GM23338 (cell line): ENCODE results near the gene XXYLT1. TPM values are rescaled to one million over a fixed set of nuclear protein-coding genes. Genes with fewer than 3 reads are reported as not detected.
"Not testable (repeated sequence)": the region's sequence is repeated elsewhere in the genome, so short reads cannot be mapped to it uniquely, and the experiment has no call there.

Experiments
- ATAC-seq: fragments of 200-7000 bp; cut with Tn5 transposase; 3 replicates; pipeline ENCODE4 v1.9.1; 2020
- DNase-seq: peaks from one replicate; pipeline ENCODE4 v3.0.0-alpha.2; 2015; ENCODE audit warnings: low spot score
- H2AFZ ChIP-seq: fragments of 200-600 bp; sonication (generic); 2 replicates; pipeline ENCODE4 v1.8.0; 2016; ENCODE audit warnings: antibody characterized with exemption, mild to moderate bottlenecking, moderate library complexity
- H3F3A ChIP-seq: fragments of 200-600 bp; sonication (generic); replicated peaks from 2 replicates; pipeline ENCODE4 v1.8.0; 2017; ENCODE audit warnings: antibody characterized with exemption, mixed run types, low read depth
- H3K27ac ChIP-seq: fragments of 200-600 bp; sonication (generic); 2 replicates; pipeline ENCODE4 v1.6.1; 2016; ENCODE audit warnings: low read depth
- H3K27me3 ChIP-seq: fragments of 200-600 bp; sonication (generic); 2 replicates; pipeline ENCODE4 v1.8.0; 2016; ENCODE audit warnings: mild to moderate bottlenecking, mixed run types, moderate library complexity; ENCODE audit not compliant: insufficient read depth
- H3K36me3 ChIP-seq: fragments of 200-600 bp; sonication (generic); 2 replicates; pipeline ENCODE4 v1.8.0; 2016; ENCODE audit warnings: mild to moderate bottlenecking; ENCODE audit not compliant: insufficient read depth
- H3K4me1 ChIP-seq: fragments of 200-600 bp; sonication (generic); 2 replicates; pipeline ENCODE4 v1.8.0; 2016; ENCODE audit warnings: mild to moderate bottlenecking, moderate library complexity; ENCODE audit not compliant: insufficient read depth
- H3K4me2 ChIP-seq: fragments of 200-600 bp; sonication (generic); 2 replicates; pipeline ENCODE4 v1.7.1; 2017; ENCODE audit warnings: mixed run types
- H3K4me3 ChIP-seq: fragments of 200-600 bp; sonication (generic); 2 replicates; pipeline ENCODE4 v1.6.1; 2016; ENCODE audit warnings: mixed run types
- H3K79me2 ChIP-seq: fragments of 200-600 bp; sonication (generic); replicated peaks from 2 replicates; pipeline ENCODE4 v1.8.0; 2017; ENCODE audit warnings: mild to moderate bottlenecking; ENCODE audit not compliant: insufficient read depth
- H3K9me2 ChIP-seq: fragments of 200-600 bp; sonication (generic); 2 replicates; pipeline ENCODE4 v1.8.0; 2017; ENCODE audit not compliant: insufficient read depth
- H4K20me1 ChIP-seq: fragments of 200-600 bp; sonication (generic); replicated peaks from 2 replicates; pipeline ENCODE4 v1.8.0; 2017; ENCODE audit warnings: mild to moderate bottlenecking; ENCODE audit not compliant: insufficient read depth
- H3K27ac Mint-ChIP-seq: 2 replicates; pipeline ENCODE4 v1.8.0; 2020; ENCODE audit warnings: inconsistent platforms, mild to moderate bottlenecking, moderate library complexity, mixed read lengths
- H3K27me3 Mint-ChIP-seq: 3 replicates; pipeline ENCODE4 v1.8.0; 2022; ENCODE audit warnings: low read depth, mild to moderate bottlenecking, moderate library complexity, mixed read lengths, inconsistent platforms; ENCODE audit not compliant: insufficient read depth, poor library complexity
- H3K36me3 Mint-ChIP-seq: 3 replicates; pipeline ENCODE4 v1.8.0; 2021; ENCODE audit warnings: low read depth, mild to moderate bottlenecking, inconsistent platforms, moderate library complexity, mixed read lengths
- H3K4me1 Mint-ChIP-seq: 3 replicates; pipeline ENCODE4 v1.8.0; 2020; ENCODE audit warnings: mild to moderate bottlenecking, inconsistent platforms, mixed read lengths
- H3K4me3 Mint-ChIP-seq: 3 replicates; pipeline ENCODE4 v1.8.0; 2021; ENCODE audit warnings: moderate library complexity, mild to moderate bottlenecking, inconsistent platforms, mixed read lengths
- H3K9me3 Mint-ChIP-seq: 3 replicates; pipeline ENCODE4 v1.8.0; 2020; ENCODE audit warnings: moderate library complexity, mild to moderate bottlenecking, inconsistent platforms, mixed read lengths
- CREB1 ChIP-seq: fragments of 250-450 bp; sonication (Bioruptor Pico); IDR thresholded peaks from 2 replicates; pipeline ENCODE4 v1.5.0; 2020; ENCODE audit warnings: low read depth, mild to moderate bottlenecking, moderate library complexity
- EZH2 ChIP-seq: fragments of 200-600 bp; sonication (generic); IDR thresholded peaks from one replicate; pipeline ENCODE4 v1.8.0; 2017; ENCODE audit warnings: antibody characterized with exemption, mild to moderate bottlenecking, low read depth; ENCODE audit not compliant: unreplicated experiment
- NANOG ChIP-seq: IDR thresholded peaks from 2 replicates; pipeline ENCODE4 v1.6.1; 2016; ENCODE audit warnings: antibody characterized with exemption, borderline replicate concordance
- ZNF114 ChIP-seq: fragments of 250-450 bp; sonication (Bioruptor Pico); IDR thresholded peaks from 2 replicates; pipeline ENCODE4 v1.5.0; 2020; ENCODE audit warnings: mild to moderate bottlenecking, moderate library complexity
- ZNF331 ChIP-seq: fragments of 250-450 bp; sonication (Bioruptor Pico); IDR thresholded peaks from 2 replicates; pipeline ENCODE4 v1.5.0; 2020; ENCODE audit warnings: low read depth, mild to moderate bottlenecking, moderate library complexity
- ZNF462 ChIP-seq: fragments of 250-450 bp; sonication (Bioruptor Pico); IDR thresholded peaks from 2 replicates; pipeline ENCODE4 v1.5.0; 2020; ENCODE audit warnings: mild to moderate bottlenecking, moderate library complexity
- polyA plus RNA-seq: library from polyadenylated mRNA; unstranded; fragments of >200 nt; fragmentation: Nextera tagmentation; extraction: Ambion mirVana; gene quantifications from 2 replicates; pipeline ENCODE4 v1.2.1, GENCODE V29; 2016
- total RNA-seq: library from RNA; depleted of rRNA; stranded (reverse); fragments of >200 nt; shearing (Covaris generic); gene quantifications from 2 replicates; pipeline ENCODE4 v1.2.3, GENCODE V29; 2014

The XXYLT1 gene
- total and polyA plus RNA-seq, 2 experiments from 2014 or later = 13.5 to 34.8 TPM

GRCh38 chr3:195187609-195188425 is 83.1 kb downstream of the XXYLT1 start (continued):
- TF ChIP-seq ZNF462 (no peak), CREB1 (no peak), ZNF331 (CRISPR knock-in tag) (no peak), ZNF114 (CRISPR knock-in tag) (no peak), EZH2 (no peak), NANOG (no peak)

GRCh38 chr3:195186710-195187047 is 84.3 kb downstream of the XXYLT1 start:
- H4K20me1 ChIP-seq, H3F3A ChIP-seq, H3K4me3 ChIP-seq, H3K27me3 ChIP-seq, H3K4me2 ChIP-seq, H3K36me3 Mint-ChIP-seq, H2AFZ ChIP-seq, ATAC-seq, H3K36me3 ChIP-seq, H3K9me3 Mint-ChIP-seq, H3K27ac Mint-ChIP-seq, H3K4me3 Mint-ChIP-seq, H3K27me3 Mint-ChIP-seq, H3K27ac ChIP-seq, H3K9me2 ChIP-seq, DNase-seq: not testable (repeated sequence)
- H3K79me2 ChIP-seq = peaks cover 76% of the 10 kb centered on the region
- peaks cover 33% of the 10 kb centered on the region for H3K4me1 ChIP-seq
- peaks cover 64% of the 10 kb centered on the region for H3K4me1 Mint-ChIP-seq
